AG04449 (cell line): ENCODE measurements around the gene CLECL1.

Source experiments
- CTCF ChIA-PET: fragments of 350-600 bp; formaldehyde crosslinking; extraction: SDS; loops from one replicate; lab custom pipeline; 2021; ENCODE audit warnings: antibody characterized with exemption; lab: Yijun Ruan, JAX
- POLR2A ChIA-PET: fragments of 400-600, 350-600 bp; formaldehyde crosslinking; extraction: SDS; loops from one replicate; lab custom pipeline; 2020; ENCODE audit warnings: antibody characterized with exemption, inconsistent platforms; lab: Yijun Ruan, JAX
- DNase-seq: peaks from one replicate; pipeline ENCODE4 v3.0.0-alpha.2; 2010; ENCODE audit warnings: low read depth, low spot score
- H3K4me3 ChIP-seq: 2 replicates; pipeline ENCODE4 v1.5.1; 2011; ENCODE audit warnings: low read depth, mild to moderate bottlenecking, control low read depth, low read length
- TF ChIP-seq, protein P1 (sequence below): IDR thresholded peaks from one replicate; pipeline ENCODE4 v1.5.1; 2011; ENCODE audit warnings: mild to moderate bottlenecking, moderate library complexity, low read length, control low read depth, inconsistent platforms; ENCODE audit not compliant: insufficient read depth; ENCODE audit errors: missing control alignments

CLECL1 gene

DNA sequence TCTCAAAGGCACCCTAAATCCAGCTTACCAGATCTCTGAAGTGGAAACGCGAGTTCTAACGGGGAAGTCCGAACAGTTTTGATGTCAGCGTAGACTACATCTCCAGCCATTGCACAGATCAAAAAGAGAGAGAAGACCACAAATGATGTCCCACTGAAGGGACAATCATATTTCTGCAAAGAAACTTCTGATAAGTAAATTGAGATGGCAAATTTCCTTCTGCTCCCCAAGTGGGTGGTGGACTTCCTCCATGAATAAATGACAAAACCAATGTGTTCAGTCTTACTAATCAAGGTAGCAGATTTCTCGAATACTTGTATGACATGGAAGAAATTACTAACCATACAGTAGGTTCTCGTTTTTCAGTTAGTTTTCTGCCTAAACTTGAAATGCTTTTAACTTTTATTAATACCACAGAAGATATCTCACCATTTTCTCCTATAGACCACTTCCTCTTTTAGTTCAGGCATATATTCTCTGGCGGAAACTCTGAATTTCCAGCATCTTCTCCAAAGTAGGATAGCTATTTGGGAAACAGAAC is at the start of gene CLECL1:
TSS of gene CLECL1 (minus strand) at position 177 of the 541 bp plus-strand sequence.
- H3K4me3 ChIP-seq, result no peak within 1 kb of the TSS
- TF ChIP-seq, protein P1, sequence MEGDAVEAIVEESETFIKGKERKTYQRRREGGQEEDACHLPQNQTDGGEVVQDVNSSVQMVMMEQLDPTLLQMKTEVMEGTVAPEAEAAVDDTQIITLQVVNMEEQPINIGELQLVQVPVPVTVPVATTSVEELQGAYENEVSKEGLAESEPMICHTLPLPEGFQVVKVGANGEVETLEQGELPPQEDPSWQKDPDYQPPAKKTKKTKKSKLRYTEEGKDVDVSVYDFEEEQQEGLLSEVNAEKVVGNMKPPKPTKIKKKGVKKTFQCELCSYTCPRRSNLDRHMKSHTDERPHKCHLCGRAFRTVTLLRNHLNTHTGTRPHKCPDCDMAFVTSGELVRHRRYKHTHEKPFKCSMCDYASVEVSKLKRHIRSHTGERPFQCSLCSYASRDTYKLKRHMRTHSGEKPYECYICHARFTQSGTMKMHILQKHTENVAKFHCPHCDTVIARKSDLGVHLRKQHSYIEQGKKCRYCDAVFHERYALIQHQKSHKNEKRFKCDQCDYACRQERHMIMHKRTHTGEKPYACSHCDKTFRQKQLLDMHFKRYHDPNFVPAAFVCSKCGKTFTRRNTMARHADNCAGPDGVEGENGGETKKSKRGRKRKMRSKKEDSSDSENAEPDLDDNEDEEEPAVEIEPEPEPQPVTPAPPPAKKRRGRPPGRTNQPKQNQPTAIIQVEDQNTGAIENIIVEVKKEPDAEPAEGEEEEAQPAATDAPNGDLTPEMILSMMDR, result no peak
- ChIA-PET CTCF (interaction anchor here (0.8 to 1.8 kb wide), 3 partner anchors 8 to 17 kb away, joined by 3 to 5 read pairs (median 3); no protein-coding TSS in a partner anchor), POLR2A (no interaction called here)
- no peak for DNase-seq

DNA sequence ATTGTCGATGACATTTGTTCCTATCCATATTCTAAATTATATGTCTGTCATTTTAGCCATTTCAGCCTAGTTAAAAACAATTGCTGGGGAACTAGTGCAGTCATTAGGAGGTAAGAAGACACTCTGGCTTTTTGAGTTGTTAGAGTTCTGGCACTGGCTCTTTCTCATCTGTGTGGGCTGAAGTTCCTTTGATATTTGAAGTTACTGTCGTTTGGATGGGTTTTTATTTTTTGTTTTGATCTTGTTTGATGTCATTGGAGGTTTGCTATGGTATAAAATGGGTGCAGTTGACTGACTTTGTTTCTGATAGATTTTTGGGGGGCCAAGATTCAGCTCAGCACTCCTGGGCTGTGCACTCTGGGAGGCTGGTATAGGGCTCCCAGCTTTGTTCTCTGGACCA is 48.5 kb upstream of the CLECL1 start:
- no peak for DNase-seq
- TF ChIP-seq, protein P1, result no peak
- no peak overlapping the region for H3K4me3 ChIP-seq
- ChIA-PET POLR2A (no interaction called here), CTCF (no interaction called here)

DNA sequence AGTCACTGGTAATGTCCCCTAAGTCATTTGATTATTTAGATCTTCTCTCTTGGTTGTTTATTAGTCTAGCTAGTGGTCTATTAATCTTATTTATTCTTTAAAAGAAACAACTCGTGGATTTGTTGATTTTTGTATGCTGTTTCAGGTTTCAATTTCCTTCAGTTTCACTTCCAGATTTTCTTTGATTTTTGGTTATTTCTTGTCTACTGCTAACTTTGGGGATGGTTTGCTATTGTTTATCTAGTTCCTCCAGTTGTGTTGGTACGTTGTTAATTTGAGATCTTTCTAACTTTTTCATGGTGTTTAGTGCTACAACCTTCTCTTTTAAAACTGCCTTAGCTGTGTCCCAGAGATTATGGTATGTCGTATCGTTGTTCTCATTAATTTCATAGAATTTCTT is 46.3 kb upstream of the CLECL1 start:
- TF ChIP-seq, protein P1, result no peak
- CTCF ChIA-PET, result interaction anchor here (3.1 kb wide), 1 partner anchor 29 kb away, joined by 10 read pairs; no protein-coding TSS in a partner anchor
- H3K4me3 ChIP-seq, result no peak overlapping the region
- POLR2A ChIA-PET, result no interaction called here
- no peak for DNase-seq

DNA sequence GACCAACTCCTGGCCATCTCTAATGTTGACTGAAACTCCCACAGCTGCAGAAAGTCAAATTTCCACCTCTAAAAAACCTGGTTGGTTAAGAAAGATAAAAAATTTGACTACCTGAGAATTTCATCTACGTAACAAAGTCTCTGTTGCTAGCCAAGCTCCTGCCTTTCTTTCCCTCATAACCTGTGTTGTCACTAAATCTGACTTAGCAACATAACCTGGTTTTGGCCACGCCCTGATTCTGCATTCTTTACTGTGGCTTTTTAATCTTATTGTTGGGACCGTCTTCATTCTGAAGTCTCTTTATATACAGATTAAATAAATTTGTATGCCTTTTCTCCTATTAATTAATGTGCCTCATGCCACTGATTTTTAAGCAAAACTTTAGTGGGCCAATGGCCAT is 43.9 kb upstream of the CLECL1 start:
- DNase-seq, result no peak
- H3K4me3 ChIP-seq, result no peak overlapping the region
- ChIA-PET POLR2A (no interaction called here), CTCF (interaction anchor here (3.1 kb wide), 1 partner anchor 26 kb away, joined by 10 read pairs; no protein-coding TSS in a partner anchor)
- TF ChIP-seq, protein P1, result no peak

DNA sequence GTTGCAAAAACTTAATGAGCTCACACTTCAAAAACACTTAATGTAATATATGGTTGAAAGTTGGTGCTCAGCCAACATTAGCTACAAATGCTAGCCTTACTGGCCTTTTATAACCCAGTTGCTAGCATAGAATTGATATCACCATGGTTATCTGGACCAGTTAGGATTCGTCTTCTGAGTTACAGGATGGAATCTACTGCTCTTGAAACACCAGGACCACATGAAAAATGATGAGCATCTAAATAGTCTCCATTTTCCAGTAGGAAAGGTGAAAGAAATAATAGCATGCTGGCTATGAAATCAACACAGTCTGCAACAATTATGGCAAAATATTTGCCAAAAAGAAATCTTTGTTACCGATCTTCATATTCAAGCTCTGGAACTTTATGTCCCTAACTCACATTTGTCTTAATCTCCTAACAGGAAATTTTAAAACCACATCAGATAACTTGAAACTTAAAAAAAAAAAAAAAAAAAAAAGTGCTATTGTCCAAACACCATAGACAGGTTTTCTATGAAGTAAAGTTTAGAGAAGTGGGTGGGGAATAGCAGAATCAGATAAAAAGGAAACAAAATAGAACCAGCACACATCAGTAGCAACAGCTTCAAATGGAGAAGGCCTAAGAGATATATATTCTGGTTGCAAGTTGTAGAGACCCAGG is 40.5 kb upstream of the CLECL1 start:
- TF ChIP-seq, protein P1, result no peak
- H3K4me3 ChIP-seq, result no peak overlapping the region
- ChIA-PET POLR2A (no interaction called here), CTCF (interaction anchor here (1.2 kb wide), 1 partner anchor 22 kb away, joined by 4 read pairs; no protein-coding TSS in a partner anchor)
- no peak for DNase-seq

DNA sequence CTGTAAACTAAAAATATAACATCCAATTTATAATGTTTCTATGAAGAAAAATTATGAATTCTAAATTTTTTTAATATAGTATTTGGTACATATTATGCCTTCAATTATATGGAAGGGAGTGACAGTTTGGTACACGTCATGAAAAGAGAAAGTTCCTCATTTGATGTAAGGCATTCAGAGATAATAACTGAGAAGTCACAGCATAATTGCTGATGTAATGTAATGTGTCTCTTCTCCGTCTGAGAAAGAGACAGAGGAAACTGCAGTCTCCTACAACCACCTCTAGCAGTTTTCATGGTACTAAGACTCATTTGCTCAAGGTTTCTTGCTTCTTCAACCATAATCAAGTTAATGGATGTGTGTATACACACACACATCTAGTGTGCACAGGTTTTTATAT is 30.1 kb upstream of the CLECL1 start:
- POLR2A ChIA-PET, result no interaction called here
- CTCF ChIA-PET, result interaction anchor here (5.8 kb wide), 1 partner anchor 14 kb away, joined by 66 read pairs; no protein-coding TSS in a partner anchor
- TF ChIP-seq, protein P1, result no peak
- no peak overlapping the region for H3K4me3 ChIP-seq
- no peak for DNase-seq
